Fibroblast of skin of scalp (primary cell): ENCODE measurements around the gene XAB2. TPM values are rescaled to one million over a fixed set of nuclear protein-coding genes. Genes with fewer than 3 reads are reported as not detected.

ENCODE experiments used
- DNase-seq: peaks from one replicate; pipeline ENCODE4 v3.0.0-alpha.2; 2013
- polyA plus RNA-seq, 2 experiments: library from polyadenylated mRNA; unstranded; fragments of 120-200 nt; gene quantifications; one replicate each; pipeline ENCODE4 v1.2.1, GENCODE V29; 2013; ENCODE audit not compliant: insufficient read length in 2 of 2

Gene XAB2
- polyA plus RNA-seq (2013, experiment 1 of 2; ENCODE audit: insufficient read length): 25.6 TPM
- polyA plus RNA-seq (2013, experiment 2 of 2; ENCODE audit: insufficient read length): 23.5 TPM

DNA sequence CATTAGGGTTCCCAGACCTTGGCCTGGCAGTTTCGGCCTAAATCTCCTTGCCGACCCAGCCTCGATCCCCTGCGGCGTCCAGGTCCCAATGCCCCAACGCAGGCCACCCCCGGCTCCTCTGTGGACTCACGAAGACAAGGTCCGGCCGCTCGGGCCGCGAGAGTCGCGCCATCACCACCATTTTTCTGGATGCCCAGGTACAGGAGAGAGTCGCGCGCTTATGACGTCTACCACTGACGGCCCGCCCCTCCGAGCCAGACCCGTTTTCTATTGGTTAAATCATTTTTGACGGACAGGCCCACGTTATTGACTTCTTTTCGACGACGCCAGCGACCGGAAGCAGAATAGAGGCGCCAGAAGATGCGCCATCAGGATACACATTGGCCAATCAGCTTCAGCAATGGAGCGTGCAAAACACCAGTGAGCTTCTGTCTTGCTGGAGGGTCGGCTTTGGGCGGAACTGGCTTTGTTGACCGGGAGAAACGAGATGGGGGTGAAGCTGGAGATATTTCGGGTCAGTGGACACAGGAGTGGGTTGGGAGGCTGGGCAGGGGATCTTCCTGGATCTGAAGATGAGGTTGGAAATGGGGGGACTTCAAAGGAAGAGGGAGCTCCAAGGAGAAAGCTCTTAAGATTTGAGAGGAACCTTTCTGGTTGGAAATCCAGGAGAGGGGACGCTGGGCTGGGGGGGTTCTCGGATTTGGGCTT, at the start of gene XAB2, which contains the start of gene PET100:
Gene XAB2 (minus strand): TSS at position 199 of the 708 bp plus-strand sequence. CDS start 18 bp downstream, at position 181.
Gene PET100 (plus strand): TSS at position 447 of the 708 bp plus-strand sequence. CDS start 41 bp downstream, at position 488.
- DNase-seq: peak; percentile 99

DNA sequence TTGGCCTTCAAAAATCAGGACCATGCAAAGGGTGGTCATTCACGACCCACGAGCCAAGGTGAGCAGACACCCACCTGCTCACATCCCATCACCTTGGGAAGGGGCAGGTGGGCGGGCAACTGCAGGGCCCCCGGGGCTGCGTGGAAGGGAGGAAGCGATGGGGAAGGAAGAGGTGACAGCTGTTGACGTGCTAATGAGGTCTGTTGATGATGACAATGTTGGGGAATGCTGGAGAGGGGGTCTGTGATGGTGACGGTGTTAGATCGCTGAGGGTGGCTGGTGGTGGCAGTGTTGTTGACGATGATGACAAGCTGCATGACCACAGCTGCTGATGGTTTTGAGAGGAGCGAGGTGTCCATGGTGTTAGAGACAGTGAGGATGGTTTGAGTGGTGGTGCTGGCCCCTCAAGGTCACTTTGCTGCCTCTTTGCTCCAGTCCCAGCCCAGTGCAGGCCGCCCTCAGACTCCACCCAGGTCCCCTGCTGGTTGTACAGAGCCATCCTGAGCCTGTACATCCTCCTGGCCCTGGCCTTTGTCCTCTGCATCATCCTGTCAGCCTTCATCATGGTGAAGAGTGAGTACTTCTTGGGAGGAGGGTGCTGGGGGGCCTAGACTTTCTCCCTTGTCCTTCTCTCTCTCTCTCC, 48.4 kb upstream of the XAB2 start:
- no peak for DNase-seq

DNA sequence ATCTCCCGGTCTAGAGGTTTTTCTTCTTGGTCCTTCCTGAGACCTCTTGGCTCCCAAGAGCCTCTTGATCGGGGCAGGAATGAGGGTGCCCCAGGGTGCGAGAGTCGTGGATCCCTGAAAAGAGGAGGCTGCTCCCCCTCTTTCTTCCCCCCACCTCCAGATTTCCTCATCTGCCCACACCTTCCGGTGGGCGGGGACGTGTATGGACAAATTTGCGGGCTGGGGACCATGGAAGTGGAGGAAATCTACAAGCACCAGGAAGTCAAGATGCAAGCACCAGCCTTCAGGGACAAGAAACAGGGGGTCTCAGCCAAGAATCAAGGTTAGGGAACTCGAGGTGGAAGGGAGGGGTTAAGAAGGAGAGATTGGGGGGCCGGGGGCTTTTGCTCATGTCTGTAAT, 47.5 kb upstream of the XAB2 start, which contains the start of gene MCEMP1:
Gene MCEMP1 (plus strand): TSS at position 237 of the 400 bp plus-strand sequence. CDS start 31 bp downstream, at position 268.
- DNase-seq: no peak

DNA sequence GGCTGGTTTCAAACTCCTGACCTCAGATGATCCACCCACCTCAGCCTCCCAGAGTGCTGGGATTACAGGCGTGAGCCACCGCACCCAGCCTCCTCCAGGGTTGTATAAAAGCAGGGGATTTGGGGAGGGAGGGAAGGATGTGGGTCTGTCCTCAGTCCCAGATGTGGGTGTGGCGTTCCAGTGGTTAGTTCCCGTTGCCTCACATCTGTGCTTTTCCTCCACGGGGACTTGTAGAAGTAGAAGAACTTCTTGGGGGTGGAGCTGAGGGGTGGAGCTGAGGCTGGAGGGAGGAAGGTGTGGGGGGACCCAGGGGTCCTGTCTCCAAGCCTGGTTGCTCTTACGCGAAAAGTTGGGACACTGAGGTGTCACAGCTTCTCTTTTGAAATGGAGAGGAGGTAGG, 47.0 kb upstream of the XAB2 start:
- no peak for DNase-seq

DNA sequence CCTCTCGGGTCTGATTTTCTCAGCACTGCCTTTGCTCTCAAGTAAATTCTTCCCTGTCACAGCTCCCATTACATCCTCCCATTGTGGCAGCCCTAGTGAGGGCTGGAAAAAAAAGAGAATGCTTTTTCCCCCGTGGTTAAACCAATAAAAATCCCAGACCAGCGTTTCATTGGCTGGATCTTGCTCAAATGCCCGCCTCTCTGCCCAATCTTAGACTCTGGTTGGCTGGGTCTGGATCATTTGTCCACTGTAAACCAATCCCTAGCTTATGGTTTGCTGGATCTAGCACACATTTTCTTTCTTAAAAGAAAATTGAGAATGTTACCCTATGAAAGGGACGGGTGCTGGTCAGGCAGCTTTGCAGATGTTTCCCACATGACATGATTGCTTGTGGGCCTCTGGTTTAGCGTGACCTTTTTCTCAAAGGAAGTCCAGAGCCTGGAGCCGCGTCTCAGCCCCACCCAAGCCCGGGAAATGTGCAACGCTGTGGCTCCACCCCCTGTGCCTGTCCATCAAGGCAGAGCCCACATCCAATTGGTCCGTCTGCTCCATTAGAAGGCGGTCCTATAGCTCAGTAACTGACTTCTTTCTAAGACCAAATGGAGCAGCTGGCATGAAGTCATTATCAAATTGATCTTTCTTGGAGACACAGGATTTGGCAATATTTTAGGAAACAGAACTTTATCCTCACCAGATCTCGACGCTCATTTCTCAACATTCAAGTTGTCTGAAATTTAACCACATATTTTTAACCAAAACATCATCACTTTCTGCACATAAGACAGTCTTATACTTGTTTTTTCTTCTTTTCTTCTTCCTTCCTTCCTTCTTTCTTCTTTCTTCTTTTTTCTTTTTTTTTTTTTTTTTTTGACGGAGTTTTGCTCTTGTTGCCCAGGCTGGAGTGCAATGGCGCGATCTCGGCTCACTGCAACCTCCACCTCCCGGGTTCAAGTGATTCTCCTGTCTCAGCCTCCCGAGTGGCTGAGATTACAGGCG, 45.0 kb upstream of the XAB2 start:
- peak; percentile 33 for DNase-seq

DNA sequence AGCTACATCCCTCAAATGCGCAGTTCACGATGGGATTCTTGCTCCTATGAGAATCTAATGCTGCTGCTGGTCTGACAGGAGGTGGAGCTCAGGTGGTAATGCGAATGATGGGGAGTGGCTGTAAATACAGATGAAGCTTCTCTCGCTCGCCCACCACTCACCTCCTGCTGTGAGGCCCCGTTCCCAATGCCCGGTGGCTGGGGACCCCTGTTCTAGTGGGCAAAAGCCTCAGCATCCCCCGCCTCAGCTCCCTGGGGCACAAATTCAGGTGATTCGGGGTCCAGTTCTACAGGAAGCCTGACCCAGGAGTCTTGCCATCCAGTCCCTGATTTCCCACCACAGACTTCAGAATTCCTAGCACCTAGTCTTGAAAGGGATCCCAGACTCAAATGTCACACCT, 43.2 kb upstream of the XAB2 start:
- no peak for DNase-seq

DNA sequence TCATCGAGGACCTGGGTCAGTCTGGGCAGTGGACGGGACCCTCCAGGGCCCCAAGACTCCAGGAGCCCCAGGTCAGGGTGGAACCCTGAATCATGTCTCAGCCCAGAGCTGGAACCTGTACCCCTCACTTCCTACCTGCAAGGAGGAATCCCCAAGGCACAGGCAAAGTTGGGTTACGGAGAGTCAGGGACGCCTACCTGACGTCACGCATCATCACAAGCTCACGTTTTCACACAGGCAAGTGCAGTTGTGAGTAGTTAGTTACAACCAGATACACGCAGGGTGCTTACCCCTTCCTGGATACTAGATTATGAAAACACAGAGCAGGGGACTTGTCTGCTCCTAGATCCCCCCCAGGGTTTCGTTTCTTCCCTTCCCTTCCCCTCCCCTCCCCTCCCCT, 41.4 kb upstream of the XAB2 start:
- DNase-seq: no peak

DNA sequence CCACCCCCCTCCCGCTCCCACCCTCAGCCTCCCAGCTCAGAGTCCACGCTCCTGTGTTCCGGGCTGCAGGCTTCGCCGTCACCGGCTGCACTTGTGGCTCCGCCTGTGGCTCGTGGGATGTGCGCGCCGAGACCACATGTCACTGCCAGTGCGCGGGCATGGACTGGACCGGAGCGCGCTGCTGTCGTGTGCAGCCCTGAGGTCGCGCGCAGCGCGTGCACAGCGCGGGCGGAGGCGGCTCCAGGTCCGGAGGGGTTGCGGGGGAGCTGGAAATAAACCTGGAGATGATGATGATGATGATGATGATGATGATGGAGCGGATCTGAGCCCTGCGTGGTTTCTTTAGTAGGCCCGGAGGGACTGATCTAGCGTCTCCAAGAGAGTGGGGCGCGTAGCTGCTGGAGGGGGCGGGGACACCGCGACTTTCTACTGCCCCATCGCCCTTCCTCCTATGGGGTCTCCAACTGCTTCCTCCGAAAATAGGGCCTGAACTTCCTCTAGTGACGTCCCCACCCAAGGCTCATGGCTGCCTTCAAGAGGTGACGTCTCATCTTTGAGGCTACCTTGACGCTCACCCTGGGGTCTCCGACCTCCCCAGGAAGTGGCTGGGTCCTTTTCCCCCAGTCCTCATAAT, 40.9 kb upstream of the XAB2 start:
- DNase-seq: no peak

DNA sequence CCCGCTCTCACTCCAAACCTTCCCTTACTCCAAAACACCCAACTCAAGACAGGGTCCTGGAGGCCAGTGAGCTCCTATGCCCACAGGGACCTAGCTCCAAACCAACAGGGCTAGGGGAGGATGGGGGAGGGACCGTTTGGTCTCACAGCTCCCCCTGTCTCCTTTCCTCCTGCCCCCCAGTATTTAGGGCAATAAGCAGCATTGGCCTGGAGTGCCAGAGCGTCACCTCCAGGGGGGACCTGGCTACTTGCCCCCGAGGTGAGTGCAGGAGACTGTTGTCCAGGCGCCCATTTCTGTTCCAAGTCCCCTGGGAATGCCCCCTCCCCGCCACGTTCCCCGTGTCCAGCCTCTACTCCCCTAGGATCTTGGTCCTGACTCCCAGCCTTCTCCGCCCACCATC, 40.3 kb upstream of the XAB2 start:
- no peak for DNase-seq

DNA sequence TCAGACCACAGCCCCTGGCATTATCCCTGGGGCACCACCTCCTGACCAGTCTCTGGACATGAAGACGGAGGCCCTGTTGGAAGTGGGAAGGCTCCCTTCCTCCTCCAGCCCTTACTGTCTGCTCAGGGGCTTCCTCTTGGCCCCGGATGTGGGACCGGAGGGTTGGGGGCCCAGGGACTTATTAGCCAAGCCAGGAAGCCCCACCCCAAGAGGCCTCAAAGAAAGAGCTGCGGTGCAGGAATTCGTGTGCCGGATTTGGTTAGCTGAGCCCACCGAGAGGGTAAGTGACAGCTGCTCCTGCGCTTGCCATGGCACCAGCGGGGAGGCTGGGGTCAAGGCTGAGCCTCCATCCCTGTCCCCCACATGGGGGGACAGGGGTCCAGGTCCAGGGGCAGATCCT, 39.5 kb upstream of the XAB2 start, which contains the start of gene RETN:
Gene RETN (plus strand): TSS at position 208 of the 400 bp plus-strand sequence. CDS start 278 bp downstream, outside the sequence.
- DNase-seq: no peak

DNA sequence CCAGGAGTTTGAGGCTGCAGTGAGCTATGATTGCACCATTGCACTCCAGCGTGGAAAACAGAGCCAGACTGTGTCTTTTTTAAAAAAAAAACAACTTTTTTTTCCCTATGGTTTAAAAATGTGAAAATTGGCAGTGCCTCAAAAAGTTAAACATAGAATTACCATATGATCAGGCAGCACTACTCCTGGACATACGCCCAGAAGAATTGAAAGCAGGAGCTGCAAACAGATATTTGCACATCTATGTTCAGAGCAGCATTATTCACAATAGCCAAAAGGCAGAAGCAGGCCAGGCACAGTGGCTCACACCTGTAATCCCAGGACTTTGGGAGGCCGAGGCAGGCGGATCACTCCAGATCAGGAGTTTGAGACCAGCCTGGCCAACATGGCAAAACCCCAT, 35.7 kb upstream of the XAB2 start:
- DNase-seq: peak; percentile 61

DNA sequence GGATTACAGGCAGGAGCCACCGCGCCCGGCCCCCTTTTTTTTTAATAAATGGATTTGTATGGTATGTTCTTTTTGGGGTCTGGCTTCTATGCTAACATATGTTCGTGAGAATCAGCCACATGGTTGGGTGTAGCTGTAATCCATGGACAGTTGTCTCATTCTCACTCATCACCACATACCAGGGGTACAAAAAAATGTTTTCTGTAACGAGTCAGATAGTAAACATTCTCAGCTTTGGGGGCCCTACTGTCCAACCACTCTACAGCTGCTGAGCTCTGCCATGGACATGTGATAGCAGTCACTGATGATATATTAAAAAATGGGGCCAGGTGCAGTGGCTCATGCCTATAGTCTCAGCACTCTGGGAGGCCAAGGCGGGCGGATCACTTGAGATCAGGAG, 34.4 kb upstream of the XAB2 start:
- no peak for DNase-seq

DNA sequence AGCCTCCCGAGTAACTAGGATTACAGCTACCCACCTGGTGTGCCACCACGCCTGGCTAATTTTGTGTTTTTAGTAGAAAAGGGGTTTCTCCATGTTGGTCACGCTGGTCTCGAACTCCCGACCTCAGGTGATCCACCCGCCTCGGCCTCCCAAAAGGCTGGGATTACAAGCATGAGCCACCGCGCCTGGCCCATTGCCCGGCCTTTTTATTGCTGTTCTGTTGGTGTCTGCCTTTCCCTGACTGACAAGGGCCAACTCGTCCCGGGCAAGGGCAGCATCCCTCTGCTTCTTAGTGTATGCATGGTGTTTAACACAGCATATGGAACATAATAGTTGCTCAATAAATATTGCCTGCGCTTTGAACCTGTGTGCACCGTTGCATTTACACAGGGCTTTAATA, 33.3 kb upstream of the XAB2 start:
- no peak for DNase-seq

DNA sequence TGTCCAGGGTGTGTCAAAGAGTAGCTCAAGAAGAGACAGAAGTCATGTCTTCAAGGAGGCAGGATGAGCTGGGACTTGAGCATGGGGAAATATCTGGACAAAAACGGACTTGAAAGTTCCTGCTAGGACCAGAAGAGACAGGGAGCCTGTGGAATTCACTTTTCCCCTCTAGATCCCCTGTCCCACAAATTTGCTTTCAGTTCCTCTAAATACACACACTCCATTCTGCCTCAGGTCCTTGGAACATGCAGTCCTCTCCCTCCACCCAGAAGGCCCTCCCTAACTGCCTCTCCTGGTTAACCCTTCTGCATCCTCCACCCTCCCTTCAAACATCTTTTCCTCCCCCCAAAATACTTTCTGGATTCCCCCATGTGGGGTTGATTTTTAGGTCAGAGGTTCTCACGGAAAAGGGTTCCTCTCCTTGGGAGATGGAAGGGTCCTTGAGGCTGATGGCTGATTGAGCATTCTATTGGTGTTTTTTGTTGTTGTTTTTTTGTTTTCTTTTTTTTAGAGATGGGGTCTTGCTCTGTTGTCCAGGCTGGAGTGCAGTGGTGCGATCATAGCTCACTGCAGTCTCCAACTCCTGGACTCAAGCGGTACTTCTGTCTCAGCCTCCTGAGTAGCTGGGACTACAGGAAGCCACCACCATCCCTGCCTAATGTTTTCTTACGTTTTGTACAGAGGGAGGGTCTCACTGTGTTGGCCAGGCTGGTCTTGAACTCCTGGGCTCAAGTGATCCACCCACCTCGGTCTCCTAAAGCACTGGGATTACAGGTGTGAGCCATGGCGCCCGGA, 32.6 kb upstream of the XAB2 start:
- DNase-seq: no peak

DNA sequence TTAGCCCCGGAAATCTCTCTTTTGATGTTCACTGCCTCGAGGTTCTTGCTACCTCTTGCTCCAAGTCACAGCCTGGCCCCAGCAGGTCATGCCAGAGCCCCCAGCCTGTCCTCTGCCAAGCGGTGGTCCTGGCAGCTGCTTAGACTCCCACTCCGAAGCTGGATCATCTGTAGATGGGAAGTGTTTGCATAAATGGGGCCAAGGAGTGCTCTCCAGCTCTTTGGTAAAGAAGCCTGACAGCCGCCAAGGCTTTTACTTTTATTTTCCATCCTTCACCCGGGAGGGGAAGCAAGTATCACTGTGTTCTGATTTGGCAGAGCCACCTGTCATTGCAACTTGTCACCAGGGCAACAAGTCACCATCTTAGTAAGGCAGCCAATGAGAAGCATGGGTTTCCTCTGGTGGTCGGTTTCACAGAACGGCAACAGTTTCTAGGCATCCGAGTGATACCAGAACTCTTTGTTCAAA, 28.9 kb upstream of the XAB2 start:
- no peak for DNase-seq

DNA sequence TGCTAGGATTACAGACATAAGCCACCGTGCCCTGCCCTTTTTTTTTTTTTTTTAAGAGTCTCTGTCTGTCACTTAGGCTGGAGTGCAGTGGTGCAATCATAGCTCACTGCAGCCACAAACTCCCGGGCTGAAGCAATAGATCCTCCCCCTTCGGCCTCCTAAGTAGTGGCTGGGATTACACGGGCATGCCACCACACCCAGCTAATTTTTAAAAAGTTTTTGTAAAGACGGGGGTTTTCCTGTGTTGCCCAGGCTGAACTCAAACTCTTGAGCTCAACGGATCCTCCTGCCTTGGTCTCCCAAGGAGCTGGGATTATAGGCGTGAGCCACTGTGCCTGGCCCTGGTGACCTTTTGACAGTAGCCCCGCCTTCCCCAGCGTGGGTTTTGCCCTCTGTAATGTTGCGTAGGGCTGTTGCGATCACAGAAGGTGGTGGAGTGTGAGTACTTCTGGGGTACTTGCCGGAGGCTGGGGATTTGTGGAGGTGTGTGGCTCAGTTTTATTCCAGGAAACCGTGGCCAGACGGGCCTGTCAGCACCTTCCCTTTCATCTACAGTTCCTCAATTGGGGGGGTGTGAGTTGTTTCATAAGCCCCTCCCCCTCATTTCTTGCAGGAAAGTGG, 27.9 kb upstream of the XAB2 start:
- DNase-seq: no peak

DNA sequence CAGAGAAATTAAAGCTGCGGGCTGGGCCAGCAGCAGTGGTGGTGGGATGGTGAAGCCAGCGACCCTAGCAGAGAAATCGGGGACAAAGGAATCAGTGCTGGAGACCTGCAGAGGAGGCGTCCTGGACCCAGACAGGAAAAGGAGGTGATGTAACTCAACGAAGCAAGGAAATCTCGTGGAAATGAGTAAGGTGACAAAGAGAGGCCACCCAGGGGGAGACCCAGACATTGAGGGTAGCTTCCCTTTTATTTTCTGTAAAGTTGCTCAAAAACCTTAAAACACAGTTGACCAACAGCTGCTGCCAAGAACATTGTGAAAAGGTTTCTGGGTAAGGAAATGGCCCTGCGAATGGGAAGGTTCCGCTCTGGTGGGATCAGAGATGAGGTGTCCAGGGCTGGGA, 26.2 kb upstream of the XAB2 start:
- DNase-seq: no peak

DNA sequence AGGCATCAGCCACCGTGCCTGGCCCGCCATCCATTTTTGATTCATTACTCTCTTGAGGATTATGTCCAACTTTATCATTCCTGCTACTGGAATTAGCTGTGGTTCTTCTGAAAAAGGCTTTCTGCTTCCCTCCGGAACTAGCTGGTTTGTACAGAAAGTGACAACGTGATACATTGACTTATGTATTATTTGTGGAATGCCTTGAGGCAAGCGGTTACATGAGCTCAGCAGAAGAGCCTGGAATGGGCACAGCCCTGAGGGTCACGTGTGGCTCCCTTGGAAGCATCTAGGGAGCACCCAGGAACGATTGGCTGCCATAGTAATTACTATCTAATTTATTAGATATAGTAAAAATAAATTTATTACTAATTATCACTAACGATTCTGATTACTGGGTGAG, 25.1 kb upstream of the XAB2 start:
- no peak for DNase-seq

DNA sequence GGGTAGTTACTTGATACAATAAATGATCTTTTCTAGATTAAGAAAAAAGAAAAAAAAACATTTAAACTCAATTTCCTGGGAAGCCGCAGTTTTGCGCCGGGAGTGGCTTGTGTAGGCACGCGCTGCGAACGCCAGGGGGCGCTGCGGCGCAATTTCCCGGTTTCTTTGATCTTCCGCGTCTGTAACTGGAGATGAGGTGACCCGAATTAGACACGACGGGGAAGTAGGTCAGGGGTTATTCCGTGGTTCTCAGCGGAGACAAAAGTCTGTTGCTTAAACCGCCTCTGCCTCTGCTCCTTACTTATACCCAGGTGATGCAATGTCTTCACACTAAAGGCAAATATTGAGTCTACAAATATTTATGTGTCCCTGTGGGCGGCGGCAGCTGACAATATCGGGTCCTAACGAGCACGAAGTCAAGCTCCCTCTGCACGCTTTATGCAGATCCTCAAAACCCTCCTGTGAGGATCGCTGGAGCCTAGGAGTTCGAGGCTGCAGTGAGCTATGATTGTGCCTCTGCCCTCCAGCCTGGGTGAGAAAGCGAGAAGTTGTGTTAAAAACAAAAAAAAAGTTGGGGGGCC, 22.8 kb upstream of the XAB2 start:
- peak; percentile 68 for DNase-seq

DNA sequence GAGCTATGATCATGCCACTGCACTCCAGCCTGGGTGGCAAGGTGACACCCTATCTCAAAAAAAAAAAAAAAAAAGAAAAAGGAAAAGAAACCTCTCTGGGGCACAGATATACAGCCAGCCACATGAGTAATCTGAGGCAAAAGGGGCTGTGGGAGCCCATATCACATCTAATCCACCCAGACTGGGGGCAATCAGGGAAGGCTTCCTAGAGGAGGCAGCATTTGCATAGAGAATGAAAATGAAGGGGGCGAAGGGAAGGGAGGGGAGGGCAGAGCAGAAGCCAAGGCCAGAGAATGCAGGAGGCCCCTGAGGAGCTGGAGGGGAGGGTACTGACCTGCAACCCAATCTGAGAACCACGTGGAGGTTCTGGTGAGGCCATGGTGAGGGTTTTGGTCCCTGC, 20.8 kb upstream of the XAB2 start:
- DNase-seq: no peak
